ENCODE measurements around the gene TNS3. TPM values are rescaled to one million over a fixed set of nuclear protein-coding genes. Genes with fewer than 3 reads are reported as not detected.

The TNS3 gene
- total and polyA plus RNA-seq, 10 of the 15 experiments (the other 5 are each of a cell fraction or from before 2014, with no cell fraction given), result 0.27 to 2.7 (median 0.79) TPM

GRCh38 chr7:47273974-47274766, 307.7 kb downstream of the TNS3 start:
- ATAC-seq (no peak), DNase-seq (ENCODE audit: low read depth, low spot score) (no peak), FAIRE-seq (no peak)
- H3K9me3 ChIP-seq (replicated peaks; ENCODE audit: control insufficient read depth, insufficient read depth, low read length), result no peaks in the 10 kb centered on the region
- ChIA-PET CTCF (interaction anchor here (0.7 to 1.5 kb wide), 2 partner anchors 8 to 545 kb away, joined by 4 to 8 read pairs; no protein-coding TSS in a partner anchor), SMC1A (ENCODE audit: uncharacterized antibody, unreplicated experiment) (interaction anchor here (1.0 kb wide), 1 partner anchor 14 kb away, joined by 3 read pairs; no protein-coding TSS in a partner anchor), POLR2A (no interaction called here), RAD21 (ENCODE audit: unreplicated experiment) (no interaction called here)
- intact Hi-C loops (cut with micrococcal nuclease; ENCODE audit: unreplicated experiment), result no loop called here
- H3K36me3 ChIP-seq (ENCODE audit: control insufficient read depth in 2 of 2, insufficient read depth in 2 of 2, low read length in 1 of 2), result no peaks in the 10 kb centered on the region
- in situ Hi-C loops (cut with MboI), result no loop called here
- no peaks in the 10 kb centered on the region for H3K4me1 ChIP-seq (ENCODE audit: control insufficient read depth, insufficient read depth, low read length)
- no peaks in the 10 kb centered on the region for H3K79me2 ChIP-seq (ENCODE audit: control insufficient read depth, insufficient read depth, low read length)
- BruUV-seq (replicated peaks), result no TSS peak
- H3K27ac ChIP-seq (ENCODE audit: control insufficient read depth, insufficient read depth), result no peak overlapping the region
- H4K20me1 ChIP-seq (ENCODE audit: control insufficient read depth, insufficient read depth), result no peaks in the 10 kb centered on the region
- no peak overlapping the region for H3K9ac ChIP-seq (ENCODE audit: control insufficient read depth, insufficient read depth, low read length)
- H3K27me3 ChIP-seq (replicated peaks in 1 of 2; ENCODE audit: control insufficient read depth in 2 of 2, insufficient read depth in 2 of 2, low read length in 1 of 2), result no peaks in the 10 kb centered on the region; a peak in 1 of 4 replicates
- WGBS (ENCODE audit: insufficient coverage, insufficient replicate concordance, low lambda C conversion rate, missing lambda C conversion rate), result 57% methylated on average over 6 of the region's 6 CpGs
- no peak overlapping the region for H2AFZ ChIP-seq (ENCODE audit: control insufficient read depth, low read depth, low read length)
- H3K4me3 ChIP-seq, result no peak overlapping the region
- no peak overlapping the region for H3K4me2 ChIP-seq (ENCODE audit: control insufficient read depth, insufficient read depth)
- TF ChIP-seq EED (IDR thresholded peaks at IDR 0.05; ENCODE audit: low read depth), result no peak
- TF ChIP-seq ATF2 (IDR thresholded peaks at IDR 0.05; ENCODE audit: low read length), result no peak
- no peak for TF ChIP-seq ZNF687 (IDR thresholded peaks at IDR 0.05)
- no peak for TF ChIP-seq ZBTB11 (CRISPR knock-in tag; IDR thresholded peaks at IDR 0.05)
- TF ChIP-seq E2F4 (IDR thresholded peaks at IDR 0.05; ENCODE audit: low read depth, low read length), result no peak
- no peak for TF ChIP-seq NR2C1 (IDR thresholded peaks at IDR 0.05)
- no peak for TF ChIP-seq RBBP5 (conservative IDR thresholded peaks at IDR 0.05)
- no peak for TF ChIP-seq POLR2AphosphoS5 (IDR thresholded peaks at IDR 0.05; ENCODE audit: low read length)
- no peak for TF ChIP-seq CEBPZ (IDR thresholded peaks at IDR 0.05; ENCODE audit: low read depth, low read length)

Measured in GM12878 (cell line).